ENCODE results near the gene KIF26A.

- TF ChIP-seq CTCF (IDR thresholded peaks at IDR 0.05; ENCODE audit: poor library complexity) (no peak), EZH2 (IDR thresholded peaks at IDR 0.05; ENCODE audit: borderline replicate concordance) (no peak), EZH2phosphoT487 (IDR thresholded peaks at IDR 0.05; ENCODE audit: low read depth, severe bottlenecking, unreplicated experiment) (no peak)
Measured at GRCh38 chr14:104138098-104138717, at the start of gene KIF26A.

Data from hepatocyte (in vitro differentiated cells).